DMS 273 (cell line): ENCODE results near the gene NSUN7.

Experiments
- DNase-seq: peaks from one replicate; lab custom pipeline; 2025; ENCODE audit not compliant: unreplicated experiment; lab: John Stamatoyannopoulos, UW

NSUN7 gene

GRCh38 chr4:40845154-40845835, 95.5 kb downstream of the NSUN7 start:
- DNase-seq, result no peak

- no peak for DNase-seq
Measured at GRCh38 chr4:40846532-40846931, 96.8 kb downstream of the NSUN7 start.

- no peak for DNase-seq
Measured at GRCh38 chr4:40848251-40848650, 98.5 kb downstream of the NSUN7 start.

- no peak for DNase-seq
Measured at GRCh38 chr4:40848940-40849339, 99.2 kb downstream of the NSUN7 start.

GRCh38 chr4:40850496-40850895, 100.7 kb downstream of the NSUN7 start:
- no peak for DNase-seq

GRCh38 chr4:40856277-40856839, 106.6 kb downstream of the NSUN7 start:
- no peak for DNase-seq

- peak; percentile 84 for DNase-seq
Measured at GRCh38 chr4:40856840-40857362, 107.1 kb downstream of the NSUN7 start.

- DNase-seq, result no peak
Measured at GRCh38 chr4:40857956-40858355, 108.2 kb downstream of the NSUN7 start.

- no peak for DNase-seq
Measured at GRCh38 chr4:40858962-40859361, 109.2 kb downstream of the NSUN7 start.
